HG02678 (cell line): ENCODE measurements around the gene ZNF205.
A peak's percentile ranks its signal among the peaks of the same experiment; 100 is the strongest.
"Not testable (repeated sequence)": the region's sequence is repeated elsewhere in the genome, so short reads cannot be mapped to it uniquely, and the experiment has no call there.

Experiments used
- ATAC-seq: cut with Tn5 transposase; IDR thresholded peaks from one replicate; pipeline ENCODE4 v1.9.1; 2021; ENCODE audit warnings: mild to moderate bottlenecking, moderate library complexity; ENCODE audit not compliant: unreplicated experiment

Gene ZNF205

GRCh38 chr16:3131755-3132377 lies 19.5 kb downstream of the ZNF205 start:
- no peak for ATAC-seq

GRCh38 chr16:3133844-3134243 lies 21.5 kb downstream of the ZNF205 start:
- ATAC-seq, result no peak

- peak; percentile 95 for ATAC-seq
These were observed 22.1 kb downstream of the ZNF205 start, which contains the start of gene ZNF213 for GRCh38 chr16:3134338-3135125. TSS of gene ZNF213 (plus strand) at chr16:3135029. CDS start at chr16:3137281, 2,252 bp downstream.

- ATAC-seq, result no peak
These were observed 22.8 kb downstream of the ZNF205 start for GRCh38 chr16:3135126-3135715.

GRCh38 chr16:3137267-3137666 lies 24.9 kb downstream of the ZNF205 start:
- no peak for ATAC-seq

- ATAC-seq, result no peak
These were observed 26.0 kb downstream of the ZNF205 start for GRCh38 chr16:3138342-3138741.

- no peak for ATAC-seq
These were observed 26.5 kb downstream of the ZNF205 start for GRCh38 chr16:3138823-3139426.

- ATAC-seq, result not testable (repeated sequence)
These were observed 27.2 kb downstream of the ZNF205 start for GRCh38 chr16:3139561-3139960.

- no peak for ATAC-seq
These were observed 28.4 kb downstream of the ZNF205 start for GRCh38 chr16:3140603-3141427.

GRCh38 chr16:3141781-3142311 lies 29.5 kb downstream of the ZNF205 start:
- no peak for ATAC-seq

- no peak for ATAC-seq
These were observed 29.9 kb downstream of the ZNF205 start for GRCh38 chr16:3142327-3142726.

GRCh38 chr16:3142770-3143169 lies 30.4 kb downstream of the ZNF205 start:
- no peak for ATAC-seq

- no peak for ATAC-seq
These were observed 30.8 kb downstream of the ZNF205 start for GRCh38 chr16:3143189-3143588.

- no peak for ATAC-seq
These were observed 31.4 kb downstream of the ZNF205 start for GRCh38 chr16:3143598-3144320.

GRCh38 chr16:3144321-3144983 lies 32.1 kb downstream of the ZNF205 start:
- no peak for ATAC-seq

- no peak for ATAC-seq
These were observed 32.8 kb downstream of the ZNF205 start for GRCh38 chr16:3145151-3145550.

- no peak for ATAC-seq
These were observed 33.3 kb downstream of the ZNF205 start for GRCh38 chr16:3145660-3146059.

- no peak for ATAC-seq
These were observed 34.8 kb downstream of the ZNF205 start for GRCh38 chr16:3147046-3147756.

- no peak for ATAC-seq
These were observed 35.3 kb downstream of the ZNF205 start for GRCh38 chr16:3147757-3148104.
